Measurements from ENCODE around the gene FNDC3B.

- TF ChIP-seq EP300 (IDR thresholded peaks at IDR 0.05) (no peak), CTCF (IDR thresholded peaks at IDR 0.05) (no peak), MAX (IDR thresholded peaks at IDR 0.05) (no peak)
These were observed 185.9 kb downstream of the FNDC3B start for GRCh38 chr3:172225215-172225707.

All from A549 (cell line).